Measurements from ENCODE around the gene PLCL2.
"Not testable (repeated sequence)": the region's sequence is repeated elsewhere in the genome, so short reads cannot be mapped to it uniquely, and the experiment has no call there.

PLCL2 gene

DNA sequence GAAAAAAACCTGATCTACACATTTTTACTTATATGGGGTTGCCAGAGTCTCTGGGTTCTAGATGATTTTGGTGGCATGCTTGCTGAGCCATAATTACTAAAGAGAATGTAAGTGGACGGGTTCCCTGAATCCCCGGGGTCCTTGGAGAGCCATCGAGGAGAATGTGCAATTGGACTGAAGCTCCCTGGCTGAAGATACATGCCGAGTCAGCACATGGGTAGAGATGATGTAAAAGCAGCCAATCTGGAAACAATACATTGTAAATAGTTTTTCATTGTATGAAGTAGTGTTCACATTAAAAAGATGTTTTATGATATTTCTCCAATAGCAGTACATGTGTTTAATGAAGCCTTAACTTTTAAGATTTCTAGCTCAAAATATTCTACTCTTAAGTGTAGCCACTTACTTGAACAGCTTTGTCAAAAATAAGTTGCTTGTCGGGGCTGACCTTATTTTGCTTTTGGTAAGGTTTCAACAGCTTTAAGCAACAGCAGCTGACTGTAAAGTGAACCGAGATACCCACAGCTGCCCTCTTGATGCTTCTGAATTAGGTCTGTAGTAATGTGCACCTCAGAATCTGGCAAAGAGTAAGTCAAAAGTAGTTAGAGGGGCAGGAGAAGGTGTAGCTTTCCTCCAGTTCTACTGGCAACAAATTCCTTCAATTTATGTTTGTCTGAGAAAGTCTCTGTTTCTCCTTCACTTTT lies 205.7 kb downstream of the PLCL2 start:
- Histone ChIP-seq H3K27ac (ENCODE audit: low read depth, low read length) (no peak overlapping the region), H3K4me3 (ENCODE audit: low read depth in 1 of 2, low read length in 2 of 2) (no peak overlapping the region), H3K9ac (ENCODE audit: low read depth in 1 of 2, low read length in 2 of 2) (no peak overlapping the region), H3K9me3 (ENCODE audit: control insufficient read depth in 1 of 2, low read length in 2 of 2) (no peaks in the 10 kb centered on the region), H3K36me3 (ENCODE audit: control insufficient read depth in 1 of 2, insufficient read depth in 2 of 2, low read length in 2 of 2) (peaks cover 0 to 7% of the 10 kb centered on the region in 2 donors), H3K4me1 (ENCODE audit: control insufficient read depth in 1 of 2, insufficient read depth in 2 of 2, low read length in 2 of 2) (no peaks in the 10 kb centered on the region), H3K27me3 (ENCODE audit: control insufficient read depth in 1 of 2, insufficient read depth in 2 of 2, low read length in 2 of 2) (no peaks in the 10 kb centered on the region)

DNA sequence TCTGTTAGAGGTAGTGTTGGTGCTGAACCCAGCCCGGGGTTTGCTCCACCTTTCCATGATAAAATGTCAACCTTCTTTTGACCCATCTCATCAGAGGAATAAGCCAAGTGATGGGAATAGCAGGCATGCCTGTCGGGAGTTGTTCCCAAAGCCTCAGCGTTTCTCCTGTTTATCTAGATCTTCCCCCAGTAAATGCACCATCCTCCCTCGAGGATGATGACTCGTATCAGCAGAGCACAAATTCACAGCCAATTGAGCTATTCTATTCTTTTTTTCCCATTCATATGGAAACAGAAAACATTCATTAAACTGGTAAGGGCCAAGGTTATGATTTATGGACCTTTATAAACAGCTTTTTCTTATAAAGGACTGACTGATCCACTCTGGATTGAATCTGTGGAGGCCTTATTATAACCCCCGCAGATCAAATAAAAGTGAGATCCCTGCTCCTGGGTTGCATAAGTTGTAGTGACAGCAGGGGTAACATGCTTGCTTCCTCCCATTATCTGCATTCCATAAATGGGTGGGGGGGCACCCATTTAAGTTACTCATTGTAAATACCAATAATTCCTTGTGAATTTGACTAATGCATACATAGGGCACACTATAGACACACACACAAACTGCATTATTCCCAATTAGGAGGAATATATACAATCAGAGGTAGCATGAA lies 207.3 kb downstream of the PLCL2 start:
- peaks cover 0 to 7% of the 10 kb centered on the region in 2 donors for H3K36me3 ChIP-seq (ENCODE audit: control insufficient read depth in 1 of 2, insufficient read depth in 2 of 2, low read length in 2 of 2)
- H3K9me3 ChIP-seq (ENCODE audit: control insufficient read depth in 1 of 2, low read length in 2 of 2), result no peaks in the 10 kb centered on the region
- no peak overlapping the region for H3K27ac ChIP-seq (ENCODE audit: low read depth, low read length)
- no peaks in the 10 kb centered on the region for H3K4me1 ChIP-seq (ENCODE audit: control insufficient read depth in 1 of 2, insufficient read depth in 2 of 2, low read length in 2 of 2)
- no peak overlapping the region for H3K9ac ChIP-seq (ENCODE audit: low read depth in 1 of 2, low read length in 2 of 2)
- H3K27me3 ChIP-seq (ENCODE audit: control insufficient read depth in 1 of 2, insufficient read depth in 2 of 2, low read length in 2 of 2), result no peaks in the 10 kb centered on the region
- H3K4me3 ChIP-seq (ENCODE audit: low read depth in 1 of 2, low read length in 2 of 2), result no peak overlapping the region

DNA sequence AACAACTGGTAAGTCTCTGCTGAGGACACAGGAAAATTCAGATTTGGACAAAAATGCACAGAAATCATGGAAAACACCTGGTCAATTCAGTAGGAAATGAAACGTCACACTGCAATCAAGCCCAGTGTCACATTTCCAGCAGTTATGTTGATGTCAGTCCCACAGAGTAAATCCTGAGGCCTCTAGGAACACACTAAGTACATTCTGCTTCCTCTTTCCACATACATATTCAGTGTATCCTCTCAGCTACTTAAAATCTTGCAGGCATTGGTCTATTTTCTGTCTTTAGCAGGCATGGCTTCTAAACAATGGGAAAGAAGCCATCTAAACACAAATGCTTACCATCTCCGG lies 207.8 kb downstream of the PLCL2 start:
- no peaks in the 10 kb centered on the region for H3K4me1 ChIP-seq (ENCODE audit: control insufficient read depth in 1 of 2, insufficient read depth in 2 of 2, low read length in 2 of 2)
- H3K4me3 ChIP-seq (ENCODE audit: low read depth in 1 of 2, low read length in 2 of 2), result no peak overlapping the region
- H3K9me3 ChIP-seq (ENCODE audit: control insufficient read depth in 1 of 2, low read length in 2 of 2), result no peaks in the 10 kb centered on the region
- no peaks in the 10 kb centered on the region for H3K27me3 ChIP-seq (ENCODE audit: control insufficient read depth in 1 of 2, insufficient read depth in 2 of 2, low read length in 2 of 2)
- no peak overlapping the region for H3K27ac ChIP-seq (ENCODE audit: low read depth, low read length)
- H3K36me3 ChIP-seq (ENCODE audit: control insufficient read depth in 1 of 2, insufficient read depth in 2 of 2, low read length in 2 of 2), result peaks cover 0 to 7% of the 10 kb centered on the region in 2 donors
- H3K9ac ChIP-seq (ENCODE audit: low read depth in 1 of 2, low read length in 2 of 2), result no peak overlapping the region

DNA sequence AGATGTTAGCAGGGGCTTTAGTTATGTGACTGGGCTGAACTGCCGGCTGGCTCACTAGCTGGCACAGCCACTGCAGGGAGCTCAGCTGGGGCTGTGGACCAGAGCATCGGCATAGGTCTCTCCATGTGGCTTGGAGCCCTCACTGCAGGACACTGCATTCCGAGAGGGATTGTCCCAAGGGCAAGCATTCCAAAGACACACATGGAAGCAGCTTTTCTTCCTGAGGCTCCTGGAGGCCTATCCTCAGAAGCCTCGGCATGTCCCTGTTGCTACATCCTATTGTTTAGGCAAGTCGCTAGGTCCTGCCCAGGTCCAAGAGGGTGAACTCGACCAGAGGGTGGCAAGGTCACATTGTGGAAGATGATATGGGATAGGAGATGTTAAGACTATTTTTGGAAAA lies 209.8 kb downstream of the PLCL2 start:
- Histone ChIP-seq H3K27ac (ENCODE audit: low read depth, low read length) (no peak overlapping the region), H3K4me1 (ENCODE audit: control insufficient read depth in 1 of 2, insufficient read depth in 2 of 2, low read length in 2 of 2) (no peaks in the 10 kb centered on the region), H3K9me3 (ENCODE audit: control insufficient read depth in 1 of 2, low read length in 2 of 2) (no peaks in the 10 kb centered on the region), H3K9ac (ENCODE audit: low read depth in 1 of 2, low read length in 2 of 2) (no peak overlapping the region), H3K27me3 (ENCODE audit: control insufficient read depth in 1 of 2, insufficient read depth in 2 of 2, low read length in 2 of 2) (no peaks in the 10 kb centered on the region), H3K4me3 (ENCODE audit: low read depth in 1 of 2, low read length in 2 of 2) (no peak overlapping the region), H3K36me3 (ENCODE audit: control insufficient read depth in 1 of 2, insufficient read depth in 2 of 2, low read length in 2 of 2) (peaks cover 0 to 7% of the 10 kb centered on the region in 2 donors)

DNA sequence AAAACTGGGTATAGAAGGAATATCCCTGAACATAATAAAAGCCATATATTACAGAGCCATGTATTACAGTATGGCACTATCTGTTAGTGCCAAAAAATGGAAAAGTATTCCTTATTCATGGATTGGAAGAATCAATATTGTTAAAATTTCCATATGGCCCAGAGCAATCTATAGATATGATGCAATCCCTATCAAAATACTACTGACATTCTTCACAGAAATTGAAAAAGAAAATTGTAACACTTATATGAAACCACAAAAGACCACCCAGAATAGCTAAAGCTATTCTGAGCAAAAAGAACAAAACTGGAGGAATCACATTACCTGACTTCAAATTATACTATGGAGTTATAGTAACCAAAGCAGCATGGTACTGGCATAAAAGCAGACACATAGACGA lies 218.8 kb downstream of the PLCL2 start:
- H3K36me3 ChIP-seq (ENCODE audit: control insufficient read depth in 1 of 2, insufficient read depth in 2 of 2, low read length in 2 of 2), result no peaks in the 10 kb centered on the region
- H3K27me3 ChIP-seq (ENCODE audit: control insufficient read depth in 1 of 2, insufficient read depth in 2 of 2, low read length in 2 of 2), result no peaks in the 10 kb centered on the region
- H3K9ac ChIP-seq (ENCODE audit: low read depth in 1 of 2, low read length in 2 of 2), result no peak overlapping the region
- no peaks in the 10 kb centered on the region for H3K4me1 ChIP-seq (ENCODE audit: control insufficient read depth in 1 of 2, insufficient read depth in 2 of 2, low read length in 2 of 2)
- H3K9me3 ChIP-seq (ENCODE audit: control insufficient read depth in 1 of 2, low read length in 2 of 2), result no peaks in the 10 kb centered on the region
- no peak overlapping the region for H3K4me3 ChIP-seq (ENCODE audit: low read depth in 1 of 2, low read length in 2 of 2)
- H3K27ac ChIP-seq (ENCODE audit: low read depth, low read length), result no peak overlapping the region

DNA sequence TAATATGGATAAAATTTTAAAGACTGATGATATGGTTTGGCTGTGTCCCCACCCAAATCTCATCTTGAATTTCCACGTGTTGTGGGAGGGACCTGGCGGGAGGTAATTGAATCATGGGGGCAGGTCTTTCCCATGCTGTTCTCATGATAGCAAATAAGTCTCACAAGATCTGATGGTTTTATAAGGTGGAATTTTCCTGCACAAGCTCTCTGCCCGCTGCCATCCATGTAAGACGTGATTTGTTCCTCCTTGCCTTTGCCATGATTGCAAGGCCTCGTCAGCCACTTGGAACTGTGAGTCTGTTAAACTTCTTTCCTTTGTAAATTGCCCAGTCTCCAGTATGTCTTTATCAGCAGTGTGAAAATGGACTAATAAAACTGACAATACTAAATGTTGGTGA lies 222.0 kb downstream of the PLCL2 start:
- not testable (repeated sequence) for H3K36me3 ChIP-seq (ENCODE audit: control insufficient read depth in 1 of 2, insufficient read depth in 2 of 2, low read length in 2 of 2)

DNA sequence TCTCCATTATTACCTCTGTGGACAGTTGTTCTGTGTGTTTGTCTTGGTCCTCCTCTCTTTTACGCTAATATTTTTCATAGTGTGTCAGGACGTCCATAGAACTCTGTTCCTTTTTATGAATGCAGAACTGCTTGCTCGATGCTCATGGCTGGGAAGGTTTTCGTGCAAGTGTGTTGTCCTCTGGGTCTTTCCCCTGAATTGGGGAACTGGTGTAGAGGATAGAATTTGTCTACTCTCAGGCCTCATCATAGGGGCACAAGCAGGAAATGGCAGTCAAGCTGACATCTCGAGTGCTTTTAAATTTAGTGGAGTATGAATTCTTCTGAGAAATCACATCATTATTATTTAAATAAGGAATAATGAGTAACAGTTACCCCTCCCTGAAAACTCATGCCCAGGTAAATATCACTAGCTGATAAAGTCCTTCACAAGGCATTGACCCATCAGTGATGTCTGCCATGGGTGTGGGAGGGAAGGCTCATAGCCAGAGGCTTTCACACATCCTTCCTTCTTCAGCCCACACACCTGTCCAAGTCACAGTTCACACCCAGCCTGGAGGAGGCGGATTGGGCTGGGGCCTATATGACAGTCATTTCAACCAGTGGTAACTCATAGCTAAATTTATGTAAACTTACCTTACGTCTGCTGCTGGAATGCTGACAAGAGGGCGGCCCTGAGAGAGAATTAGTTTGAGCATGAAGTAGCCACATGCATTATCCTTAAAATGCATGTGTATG lies 226.1 kb downstream of the PLCL2 start:
- Histone ChIP-seq H3K27me3 (ENCODE audit: control insufficient read depth in 1 of 2, insufficient read depth in 2 of 2, low read length in 2 of 2) (no peaks in the 10 kb centered on the region), H3K27ac (ENCODE audit: low read depth, low read length) (no peak overlapping the region), H3K4me3 (ENCODE audit: low read depth in 1 of 2, low read length in 2 of 2) (no peak overlapping the region), H3K36me3 (ENCODE audit: control insufficient read depth in 1 of 2, insufficient read depth in 2 of 2, low read length in 2 of 2) (no peaks in the 10 kb centered on the region), H3K4me1 (ENCODE audit: control insufficient read depth in 1 of 2, insufficient read depth in 2 of 2, low read length in 2 of 2) (no peaks in the 10 kb centered on the region), H3K9ac (ENCODE audit: low read depth in 1 of 2, low read length in 2 of 2) (no peak overlapping the region), H3K9me3 (ENCODE audit: control insufficient read depth in 1 of 2, low read length in 2 of 2) (no peaks in the 10 kb centered on the region)

More for the DNA sequence above, 222.0 kb downstream of the PLCL2 start:
- H3K27ac ChIP-seq (ENCODE audit: low read depth, low read length); H3K9ac ChIP-seq (ENCODE audit: low read depth in 1 of 2, low read length in 2 of 2); H3K9me3 ChIP-seq (ENCODE audit: control insufficient read depth in 1 of 2, low read length in 2 of 2); H3K4me3 ChIP-seq (ENCODE audit: low read depth in 1 of 2, low read length in 2 of 2); H3K4me1 ChIP-seq (ENCODE audit: control insufficient read depth in 1 of 2, insufficient read depth in 2 of 2, low read length in 2 of 2); H3K27me3 ChIP-seq (ENCODE audit: control insufficient read depth in 1 of 2, insufficient read depth in 2 of 2, low read length in 2 of 2): not testable (repeated sequence)

DNA sequence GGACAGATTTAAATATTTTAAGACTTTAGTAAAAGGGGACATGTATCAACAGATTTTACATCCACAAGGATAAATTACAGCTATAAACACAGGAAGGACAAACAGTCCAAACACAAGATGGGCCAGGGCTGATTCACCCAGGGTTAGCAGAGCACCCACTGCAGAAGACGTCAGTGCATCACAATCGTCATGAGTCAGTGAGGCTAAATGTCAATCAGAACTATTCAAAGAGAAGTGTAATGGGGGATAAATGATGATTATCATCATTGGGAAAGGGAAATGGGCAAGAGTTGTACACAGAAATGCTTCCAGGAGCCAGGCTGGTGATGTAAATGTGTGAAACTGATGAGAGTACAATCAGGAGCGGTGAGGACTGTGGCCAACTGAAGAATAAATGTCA lies 226.8 kb downstream of the PLCL2 start:
- Histone ChIP-seq H3K27ac (ENCODE audit: low read depth, low read length) (no peak overlapping the region), H3K36me3 (ENCODE audit: control insufficient read depth in 1 of 2, insufficient read depth in 2 of 2, low read length in 2 of 2) (no peaks in the 10 kb centered on the region), H3K4me1 (ENCODE audit: control insufficient read depth in 1 of 2, insufficient read depth in 2 of 2, low read length in 2 of 2) (no peaks in the 10 kb centered on the region), H3K9ac (ENCODE audit: low read depth in 1 of 2, low read length in 2 of 2) (no peak overlapping the region), H3K4me3 (ENCODE audit: low read depth in 1 of 2, low read length in 2 of 2) (no peak overlapping the region), H3K27me3 (ENCODE audit: control insufficient read depth in 1 of 2, insufficient read depth in 2 of 2, low read length in 2 of 2) (no peaks in the 10 kb centered on the region), H3K9me3 (ENCODE audit: control insufficient read depth in 1 of 2, low read length in 2 of 2) (no peaks in the 10 kb centered on the region)

DNA sequence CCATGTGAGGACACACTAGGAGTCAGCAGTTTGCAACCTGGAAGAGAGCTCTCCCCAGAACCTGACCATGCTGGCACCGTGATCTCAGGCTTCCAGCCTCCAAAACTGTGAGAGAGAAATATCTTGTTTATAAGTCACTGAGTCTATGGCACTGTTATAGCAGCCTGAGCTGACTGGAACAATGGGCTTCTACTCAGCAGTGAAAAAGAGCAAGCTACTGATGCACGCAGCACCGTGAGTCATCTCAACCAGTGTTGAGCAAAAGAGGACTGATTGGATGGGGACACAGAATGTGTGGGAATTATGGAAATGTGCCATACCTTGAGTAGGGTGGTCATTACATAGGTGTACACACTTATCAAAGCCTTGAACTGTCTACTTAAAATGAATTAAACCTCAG lies 230.4 kb downstream of the PLCL2 start:
- H3K4me3 ChIP-seq (ENCODE audit: low read depth in 1 of 2, low read length in 2 of 2), result no peak overlapping the region
- H3K27me3 ChIP-seq (ENCODE audit: control insufficient read depth in 1 of 2, insufficient read depth in 2 of 2, low read length in 2 of 2), result no peaks in the 10 kb centered on the region
- no peak overlapping the region for H3K9ac ChIP-seq (ENCODE audit: low read depth in 1 of 2, low read length in 2 of 2)
- H3K9me3 ChIP-seq (ENCODE audit: control insufficient read depth in 1 of 2, low read length in 2 of 2), result no peaks in the 10 kb centered on the region
- H3K36me3 ChIP-seq (ENCODE audit: control insufficient read depth in 1 of 2, insufficient read depth in 2 of 2, low read length in 2 of 2), result no peaks in the 10 kb centered on the region
- no peaks in the 10 kb centered on the region for H3K4me1 ChIP-seq (ENCODE audit: control insufficient read depth in 1 of 2, insufficient read depth in 2 of 2, low read length in 2 of 2)
- no peak overlapping the region for H3K27ac ChIP-seq (ENCODE audit: low read depth, low read length)

DNA sequence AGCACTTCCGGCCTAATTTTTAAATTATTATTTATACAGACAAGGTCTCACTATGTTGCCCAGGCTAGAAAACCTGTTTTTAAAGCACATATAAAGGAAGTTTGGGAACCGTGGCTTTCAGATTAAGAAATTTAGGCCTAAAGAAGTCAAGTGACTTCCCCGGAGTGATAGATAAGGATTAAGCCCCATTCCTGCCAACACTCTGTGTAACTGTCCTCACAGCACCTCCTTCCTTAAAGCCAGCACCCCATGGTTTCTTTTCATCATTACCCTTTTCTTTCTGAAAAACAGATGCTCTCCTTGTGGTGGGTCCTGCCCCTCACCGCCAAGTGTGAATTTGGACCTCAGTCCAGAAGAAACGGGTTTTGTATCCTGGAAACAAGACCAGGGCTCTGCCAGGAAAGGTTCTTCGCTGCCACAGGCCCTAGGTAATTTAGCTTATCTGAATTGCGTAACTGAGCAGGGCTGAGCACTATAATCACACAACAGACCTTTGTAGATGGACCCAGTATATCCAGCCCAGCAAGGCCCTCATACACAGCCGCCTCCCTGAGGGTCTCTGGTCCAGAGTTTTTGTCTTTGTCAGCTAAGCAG lies 231.3 kb downstream of the PLCL2 start:
- H3K9ac ChIP-seq (ENCODE audit: low read depth in 1 of 2, low read length in 2 of 2), result no peak overlapping the region
- H3K27ac ChIP-seq (ENCODE audit: low read depth, low read length), result no peak overlapping the region
- H3K9me3 ChIP-seq (ENCODE audit: control insufficient read depth in 1 of 2, low read length in 2 of 2), result no peaks in the 10 kb centered on the region
- no peaks in the 10 kb centered on the region for H3K4me1 ChIP-seq (ENCODE audit: control insufficient read depth in 1 of 2, insufficient read depth in 2 of 2, low read length in 2 of 2)
- no peaks in the 10 kb centered on the region for H3K36me3 ChIP-seq (ENCODE audit: control insufficient read depth in 1 of 2, insufficient read depth in 2 of 2, low read length in 2 of 2)
- H3K27me3 ChIP-seq (ENCODE audit: control insufficient read depth in 1 of 2, insufficient read depth in 2 of 2, low read length in 2 of 2), result no peaks in the 10 kb centered on the region
- no peak overlapping the region for H3K4me3 ChIP-seq (ENCODE audit: low read depth in 1 of 2, low read length in 2 of 2)
